Measurements from ENCODE around the gene SLC11A1. TPM values are rescaled to one million over a fixed set of nuclear protein-coding genes. Genes with fewer than 3 reads are reported as not detected.

Gene SLC11A1
- polyA plus RNA-seq, 3 donors: 184 to 2,019 (median 352) TPM

GRCh38 chr2:218378053-218378452, 4.0 kb upstream of the SLC11A1 start:
- intact Hi-C loops (cut with micrococcal nuclease): no loop called here

GRCh38 chr2:218382785-218383184, 712 bp downstream of the SLC11A1 start:
- peak overlapping the region; percentile 98 to 100 (median 99) for H3K27ac Mint-ChIP-seq
- no peak for TF ChIP-seq CTCF (IDR thresholded peaks at IDR 0.05)
- Histone ChIP-seq H3K4me3 (replicated peaks in 1 of 3; ENCODE audit: low read depth in 2 of 3, low read length in 3 of 3) (peak overlapping the region; percentile 68 to 100 (median 90)), H4K20me1 (ENCODE audit: insufficient read depth, low read length) (peaks cover 56% of the 10 kb centered on the region), H3K79me2 (ENCODE audit: insufficient read depth, low read length) (peaks cover 58% of the 10 kb centered on the region), H3K4me1 (ENCODE audit: control insufficient read depth in 1 of 2, insufficient read depth in 2 of 2, low read length in 2 of 2) (peaks cover 79 to 85% of the 10 kb centered on the region in 2 donors), H3K9me3 (replicated peaks in 1 of 2; ENCODE audit: control insufficient read depth in 1 of 2, insufficient read depth in 1 of 2, low read length in 2 of 2) (no peaks in the 10 kb centered on the region), H3K27me3 (ENCODE audit: control insufficient read depth in 2 of 2, insufficient read depth in 2 of 2, low read length in 2 of 2) (no peaks in the 10 kb centered on the region), H3K9ac (ENCODE audit: insufficient read depth, low read length, poor library complexity, severe bottlenecking) (peak overlapping the region; percentile 95), H2AFZ (ENCODE audit: insufficient read depth, low read depth, low read length, poor library complexity, severe bottlenecking) (no peak overlapping the region), H3K4me2 (replicated peaks; ENCODE audit: extremely low read depth, low read length, poor library complexity, severe bottlenecking) (peak overlapping the region; percentile 100), H3K27ac (ENCODE audit: low read depth in 1 of 2, low read length in 2 of 2) (peak overlapping the region; percentile 90 to 99), H3K36me3 (replicated peaks in 1 of 2; ENCODE audit: control insufficient read depth in 1 of 2, insufficient read depth in 2 of 2, low read length in 2 of 2) (peaks cover 32 to 33% of the 10 kb centered on the region in 2 donors)
- H3K4me1 Mint-ChIP-seq: peaks cover 65% of the 10 kb centered on the region
- 100% methylated on average over 2 of the region's 6 CpGs for WGBS (ENCODE audit: insufficient coverage)
- H3K36me3 Mint-ChIP-seq: peaks cover 41 to 56% of the 10 kb centered on the region in 2 donors
- peak overlapping the region; percentile 100 for H3K4me3 Mint-ChIP-seq
- H3K9me3 Mint-ChIP-seq: peaks cover 0 to 2% (median 0%) of the 10 kb centered on the region in 7 donors
- intact Hi-C loops (cut with micrococcal nuclease): loop anchor here (2.0 to 5.0 kb wide), 2 partner anchors 14 to 90 kb away; partner anchors contain the start of gene TMBIM1 (in 1 of the 2)
- peaks cover 0 to 2% (median 0%) of the 10 kb centered on the region in 3 donors for H3K27me3 Mint-ChIP-seq (ENCODE audit: low read depth in 3 of 3)
- no peak for DNase-seq

More at GRCh38 chr2:218378053-218378452, 4.0 kb upstream of the SLC11A1 start:
- H3K4me3 ChIP-seq (replicated peaks in 1 of 3; ENCODE audit: low read depth in 2 of 3, low read length in 3 of 3): no peak overlapping the region
- no peak overlapping the region for H2AFZ ChIP-seq (ENCODE audit: insufficient read depth, low read depth, low read length, poor library complexity, severe bottlenecking)
- H3K9me3 Mint-ChIP-seq: no peaks in the 10 kb centered on the region
- H3K36me3 Mint-ChIP-seq: peaks cover 2 to 10% of the 10 kb centered on the region in 2 donors
- peak overlapping the region in 1 of 2 donors; percentile 30 for H3K4me3 Mint-ChIP-seq
- H3K27ac Mint-ChIP-seq: peak overlapping the region; percentile 96 to 100 (median 99)
- H3K27me3 Mint-ChIP-seq (ENCODE audit: low read depth in 3 of 3): peaks cover 0 to 2% (median 0%) of the 10 kb centered on the region in 3 donors
- 66% methylated on average over 3 of the region's 5 CpGs for WGBS (ENCODE audit: insufficient coverage)
- H3K9ac ChIP-seq (ENCODE audit: insufficient read depth, low read length, poor library complexity, severe bottlenecking): peak overlapping the region; percentile 47
- peaks cover 11% of the 10 kb centered on the region for H3K79me2 ChIP-seq (ENCODE audit: insufficient read depth, low read length)
- peaks cover 39 to 44% of the 10 kb centered on the region in 2 donors for H3K4me1 ChIP-seq (ENCODE audit: control insufficient read depth in 1 of 2, insufficient read depth in 2 of 2, low read length in 2 of 2)
- H3K36me3 ChIP-seq (replicated peaks in 1 of 2; ENCODE audit: control insufficient read depth in 1 of 2, insufficient read depth in 2 of 2, low read length in 2 of 2): no peaks in the 10 kb centered on the region
- peaks cover 31% of the 10 kb centered on the region for H3K4me1 Mint-ChIP-seq
- no peaks in the 10 kb centered on the region for H3K9me3 ChIP-seq (replicated peaks in 1 of 2; ENCODE audit: control insufficient read depth in 1 of 2, insufficient read depth in 1 of 2, low read length in 2 of 2)
- H4K20me1 ChIP-seq (ENCODE audit: insufficient read depth, low read length): peaks cover 9% of the 10 kb centered on the region
- no peak for TF ChIP-seq CTCF (IDR thresholded peaks at IDR 0.05)
- H3K27ac ChIP-seq (ENCODE audit: low read depth in 1 of 2, low read length in 2 of 2): peak overlapping the region; percentile 76 to 86
- no peak overlapping the region for H3K4me2 ChIP-seq (replicated peaks; ENCODE audit: extremely low read depth, low read length, poor library complexity, severe bottlenecking)
- DNase-seq: peak; percentile 94 to 98 (median 97)
- no peaks in the 10 kb centered on the region for H3K27me3 ChIP-seq (ENCODE audit: control insufficient read depth in 2 of 2, insufficient read depth in 2 of 2, low read length in 2 of 2)

Measured in CD14-positive monocyte (primary cell).